Stomach (tissue), 4 donors: ENCODE data around the gene SLC13A3.

Source experiments
- CTCF ChIP-seq, 7 experiments: fragments of 450-650 bp in 4 of 7; fragments of 200-600 bp in 3 of 7; sonication (generic) in 3 of 7; IDR thresholded peaks; one replicate each; pipeline ENCODE4 v1.5.1; 2016 to 2019; ENCODE audit warnings: antibody characterized with exemption in 7 of 7, control low read depth in 2 of 7, mild to moderate bottlenecking in 1 of 7
- EP300 ChIP-seq: sonication (generic); formaldehyde crosslinking; IDR thresholded peaks from one replicate; pipeline ENCODE4 v1.6.1; 2017; ENCODE audit warnings: antibody characterized with exemption
- POLR2A ChIP-seq, 4 donors: fragments of 450-650 bp; IDR thresholded peaks; one replicate each; pipeline ENCODE4 v1.6.1; 2016; ENCODE audit warnings: antibody characterized with exemption in 4 of 4, control low read depth in 2 of 4, mild to moderate bottlenecking in 1 of 4, moderate library complexity in 1 of 4
- POLR2AphosphoS5 ChIP-seq, 3 donors: sonication (generic); formaldehyde crosslinking; IDR thresholded peaks; one replicate each; pipeline ENCODE4 v1.6.1; 2016; ENCODE audit warnings: antibody characterized with exemption in 3 of 3

- TF ChIP-seq POLR2A (IDR thresholded peaks at IDR 0.05): no peak
- no peak for TF ChIP-seq CTCF (IDR thresholded peaks at IDR 0.05)
- TF ChIP-seq POLR2AphosphoS5 (IDR thresholded peaks at IDR 0.05): no peak
- TF ChIP-seq EP300: no peak
These were observed 43.9 kb downstream of the SLC13A3 start for GRCh38 chr20:46607191-46607848.
